Measurements from ENCODE around the gene COG2.
"Not testable (repeated sequence)": the region's sequence is repeated elsewhere in the genome, so short reads cannot be mapped to it uniquely, and the experiment has no call there.

COG2 gene

GRCh38 chr1:230715510-230715909 is 73.2 kb downstream of the COG2 start:
- no peaks in the 10 kb centered on the region for H3K9me3 ChIP-seq (ENCODE audit: control insufficient read depth, low read length)
- H3K4me3 ChIP-seq (ENCODE audit: extremely low read depth, insufficient read depth, low read length, poor library complexity, severe bottlenecking) = no peak overlapping the region
- H3K27ac ChIP-seq (ENCODE audit: low read depth, low read length, severe bottlenecking) = no peak overlapping the region
- no peaks in the 10 kb centered on the region for H3K36me3 ChIP-seq (ENCODE audit: control insufficient read depth, insufficient read depth, low read length)
- WGBS, 2 experiments (ENCODE audit: insufficient coverage in 2 of 2) = 78 to 100% methylated on average over 1 to 2 of the region's 3 CpGs
- H3K4me1 ChIP-seq (ENCODE audit: control insufficient read depth, insufficient read depth, low read length, poor library complexity, severe bottlenecking) = peaks cover 9% of the 10 kb centered on the region

GRCh38 chr1:230716453-230716852 is 74.2 kb downstream of the COG2 start:
- H3K36me3 ChIP-seq (ENCODE audit: control insufficient read depth, insufficient read depth, low read length); H3K4me1 ChIP-seq (ENCODE audit: control insufficient read depth, insufficient read depth, low read length, poor library complexity, severe bottlenecking); H3K9me3 ChIP-seq (ENCODE audit: control insufficient read depth, low read length); H3K27ac ChIP-seq (ENCODE audit: low read depth, low read length, severe bottlenecking); H3K4me3 ChIP-seq (ENCODE audit: extremely low read depth, insufficient read depth, low read length, poor library complexity, severe bottlenecking): not testable (repeated sequence)
- 65 to 72% methylated on average over 2 of the region's 3 CpGs for WGBS, 2 experiments (ENCODE audit: insufficient coverage in 2 of 2)

- Histone ChIP-seq H3K4me3 (ENCODE audit: extremely low read depth, insufficient read depth, low read length, poor library complexity, severe bottlenecking) (no peak overlapping the region), H3K4me1 (ENCODE audit: control insufficient read depth, insufficient read depth, low read length, poor library complexity, severe bottlenecking) (peaks cover 9% of the 10 kb centered on the region), H3K36me3 (ENCODE audit: control insufficient read depth, insufficient read depth, low read length) (no peaks in the 10 kb centered on the region), H3K27ac (ENCODE audit: low read depth, low read length, severe bottlenecking) (no peak overlapping the region), H3K9me3 (ENCODE audit: control insufficient read depth, low read length) (peaks cover 3% of the 10 kb centered on the region)
- no CpG with 5 or more reads among the region's 1 CpG for WGBS, 2 experiments (ENCODE audit: insufficient coverage in 2 of 2)
These were observed 75.0 kb downstream of the COG2 start for GRCh38 chr1:230717251-230717650.

- not testable (repeated sequence) for H3K36me3 ChIP-seq (ENCODE audit: control insufficient read depth, insufficient read depth, low read length); H3K4me1 ChIP-seq (ENCODE audit: control insufficient read depth, insufficient read depth, low read length, poor library complexity, severe bottlenecking)
- 74 to 93% methylated on average over 2 to 3 of the region's 3 CpGs for WGBS, 2 experiments (ENCODE audit: insufficient coverage in 2 of 2)
These were observed 79.7 kb downstream of the COG2 start for GRCh38 chr1:230721849-230722522.

GRCh38 chr1:230725256-230726012 is 83.2 kb downstream of the COG2 start:
- Histone ChIP-seq H3K9me3 (ENCODE audit: control insufficient read depth, low read length) (peaks cover 3% of the 10 kb centered on the region), H3K36me3 (ENCODE audit: control insufficient read depth, insufficient read depth, low read length) (no peaks in the 10 kb centered on the region), H3K27ac (ENCODE audit: low read depth, low read length, severe bottlenecking) (no peak overlapping the region), H3K4me3 (ENCODE audit: extremely low read depth, insufficient read depth, low read length, poor library complexity, severe bottlenecking) (no peak overlapping the region), H3K4me1 (ENCODE audit: control insufficient read depth, insufficient read depth, low read length, poor library complexity, severe bottlenecking) (no peaks in the 10 kb centered on the region)
- 65 to 100% methylated on average over 1 to 3 of the region's 6 CpGs for WGBS, 2 experiments (ENCODE audit: insufficient coverage in 2 of 2)

More at GRCh38 chr1:230721849-230722522, 79.7 kb downstream of the COG2 start:
- H3K9me3 ChIP-seq (ENCODE audit: control insufficient read depth, low read length); H3K27ac ChIP-seq (ENCODE audit: low read depth, low read length, severe bottlenecking); H3K4me3 ChIP-seq (ENCODE audit: extremely low read depth, insufficient read depth, low read length, poor library complexity, severe bottlenecking): not testable (repeated sequence)

- H3K4me1 ChIP-seq (ENCODE audit: control insufficient read depth, insufficient read depth, low read length, poor library complexity, severe bottlenecking) = no peaks in the 10 kb centered on the region
- H3K36me3 ChIP-seq (ENCODE audit: control insufficient read depth, insufficient read depth, low read length) = no peaks in the 10 kb centered on the region
- H3K9me3 ChIP-seq (ENCODE audit: control insufficient read depth, low read length) = no peaks in the 10 kb centered on the region
- no peak overlapping the region for H3K27ac ChIP-seq (ENCODE audit: low read depth, low read length, severe bottlenecking)
- WGBS, 2 experiments (ENCODE audit: insufficient coverage in 2 of 2) = 27 to 50% methylated on average over 2 to 5 of the region's 6 CpGs
- H3K4me3 ChIP-seq (ENCODE audit: extremely low read depth, insufficient read depth, low read length, poor library complexity, severe bottlenecking) = no peak overlapping the region
These were observed 86.6 kb downstream of the COG2 start for GRCh38 chr1:230728710-230729392.

GRCh38 chr1:230730977-230731376 is 88.7 kb downstream of the COG2 start:
- no peak overlapping the region for H3K4me3 ChIP-seq (ENCODE audit: extremely low read depth, insufficient read depth, low read length, poor library complexity, severe bottlenecking)
- no peak overlapping the region for H3K27ac ChIP-seq (ENCODE audit: low read depth, low read length, severe bottlenecking)
- H3K9me3 ChIP-seq (ENCODE audit: control insufficient read depth, low read length) = no peaks in the 10 kb centered on the region
- no peaks in the 10 kb centered on the region for H3K4me1 ChIP-seq (ENCODE audit: control insufficient read depth, insufficient read depth, low read length, poor library complexity, severe bottlenecking)
- H3K36me3 ChIP-seq (ENCODE audit: control insufficient read depth, insufficient read depth, low read length) = no peaks in the 10 kb centered on the region
- 90 to 96% methylated on average over 4 to 5 of the region's 5 CpGs for WGBS, 2 experiments (ENCODE audit: insufficient coverage in 2 of 2)

GRCh38 chr1:230735447-230735846 is 93.2 kb downstream of the COG2 start:
- WGBS, 2 experiments (ENCODE audit: insufficient coverage in 2 of 2) = 81 to 84% methylated on average over 2 of the region's 2 CpGs
- H3K27ac ChIP-seq (ENCODE audit: low read depth, low read length, severe bottlenecking) = no peak overlapping the region

GRCh38 chr1:230737622-230738262 is 95.5 kb downstream of the COG2 start:
- WGBS, 2 experiments (ENCODE audit: insufficient coverage in 2 of 2) = 83% methylated on average over 1 of the region's 3 CpGs; no CpG with 5 or more reads in 1 of the 2 experiments
- H3K4me1 ChIP-seq (ENCODE audit: control insufficient read depth, insufficient read depth, low read length, poor library complexity, severe bottlenecking) = no peaks in the 10 kb centered on the region
- H3K36me3 ChIP-seq (ENCODE audit: control insufficient read depth, insufficient read depth, low read length) = no peaks in the 10 kb centered on the region
- H3K4me3 ChIP-seq (ENCODE audit: extremely low read depth, insufficient read depth, low read length, poor library complexity, severe bottlenecking) = no peak overlapping the region
- no peak overlapping the region for H3K27ac ChIP-seq (ENCODE audit: low read depth, low read length, severe bottlenecking)
- no peaks in the 10 kb centered on the region for H3K9me3 ChIP-seq (ENCODE audit: control insufficient read depth, low read length)

More at GRCh38 chr1:230735447-230735846, 93.2 kb downstream of the COG2 start:
- H3K4me3 ChIP-seq (ENCODE audit: extremely low read depth, insufficient read depth, low read length, poor library complexity, severe bottlenecking) = no peak overlapping the region
- no peaks in the 10 kb centered on the region for H3K36me3 ChIP-seq (ENCODE audit: control insufficient read depth, insufficient read depth, low read length)
- no peaks in the 10 kb centered on the region for H3K9me3 ChIP-seq (ENCODE audit: control insufficient read depth, low read length)
- H3K4me1 ChIP-seq (ENCODE audit: control insufficient read depth, insufficient read depth, low read length, poor library complexity, severe bottlenecking) = no peaks in the 10 kb centered on the region

GRCh38 chr1:230739564-230740290 is 97.4 kb downstream of the COG2 start:
- Histone ChIP-seq H3K27ac (ENCODE audit: low read depth, low read length, severe bottlenecking) (no peak overlapping the region), H3K4me3 (ENCODE audit: extremely low read depth, insufficient read depth, low read length, poor library complexity, severe bottlenecking) (no peak overlapping the region), H3K4me1 (ENCODE audit: control insufficient read depth, insufficient read depth, low read length, poor library complexity, severe bottlenecking) (peaks cover 11% of the 10 kb centered on the region), H3K9me3 (ENCODE audit: control insufficient read depth, low read length) (no peaks in the 10 kb centered on the region), H3K36me3 (ENCODE audit: control insufficient read depth, insufficient read depth, low read length) (no peaks in the 10 kb centered on the region)
- WGBS, 2 experiments (ENCODE audit: insufficient coverage in 2 of 2) = 90 to 97% methylated on average over 12 of the region's 12 CpGs
